K562 (cell line): ENCODE results near the gene PLA2G2C. TPM values are rescaled to one million over a fixed set of nuclear protein-coding genes. Genes with fewer than 3 reads are reported as not detected.

Experiments
- AFF1 ChIP-seq, 2 experiments: fragments of 450-650 bp; IDR thresholded peaks; 2 replicates each; pipeline ENCODE4 v1.6.1; 2018; ENCODE audit warnings: mild to moderate bottlenecking in 2 of 2, low read depth in 1 of 2; ENCODE audit not compliant: partially characterized antibody in 2 of 2
- ATF6 ChIP-seq: sonication (generic); formaldehyde crosslinking; IDR thresholded peaks from 2 replicates; pipeline ENCODE4 v1.4.0; 2020; ENCODE audit warnings: mild to moderate bottlenecking, missing genetic modification reagents
- HNRNPH1 ChIP-seq: fragments of 200-400 bp; formaldehyde crosslinking; optimal IDR thresholded peaks from 2 replicates; pipeline ENCODE3; 2017; ENCODE audit warnings: low read depth, mild to moderate bottlenecking, low read length, moderate library complexity
- KAT2B ChIP-seq: IDR thresholded peaks from one replicate; pipeline ENCODE4 v1.6.1; 2012; ENCODE audit warnings: low read depth, mild to moderate bottlenecking, control low read depth, inconsistent platforms, low read length, moderate library complexity
- MEF2A ChIP-seq: IDR thresholded peaks from 2 replicates; pipeline ENCODE4 v1.6.1; 2011; ENCODE audit warnings: low read depth, mild to moderate bottlenecking, low read length, moderate library complexity; ENCODE audit not compliant: control insufficient read depth
- MYC ChIP-seq, 2 experiments: fragments of 250-450 bp in 1 of 2; sonication (Bioruptor Pico) in 1 of 2; IDR thresholded peaks; 2 replicates each; pipeline versions ENCODE4 v1.5.1 to v1.6.1; 2012 to 2021; ENCODE audit warnings: low read depth in 2 of 2, borderline replicate concordance in 1 of 2, improper control_type of control experiment in 1 of 2, low read length in 1 of 2, mild to moderate bottlenecking in 1 of 2, moderate library complexity in 1 of 2
- POU5F1 ChIP-seq: fragments of 150-350 bp; IDR thresholded peaks from 2 replicates; pipeline ENCODE4 v1.6.1; 2014; ENCODE audit warnings: borderline replicate concordance, low read length, low read depth, mild to moderate bottlenecking; ENCODE audit not compliant: partially characterized antibody
- RUNX1 ChIP-seq: sonication (generic); IDR thresholded peaks from 2 replicates; pipeline ENCODE4 v1.6.1; 2016; ENCODE audit warnings: antibody characterized with exemption, low read depth
- SIRT6 ChIP-seq: IDR thresholded peaks from one replicate; pipeline ENCODE4 v1.6.1; 2012; ENCODE audit warnings: low read depth, mild to moderate bottlenecking, control low read depth, inconsistent platforms, low read length, moderate library complexity
- SMAD3 ChIP-seq: fragments of 450-650 bp; formaldehyde crosslinking; conservative IDR thresholded peaks from 2 replicates; pipeline ENCODE4 v1.4.0; 2020; ENCODE audit warnings: mild to moderate bottlenecking
- ZBTB33 ChIP-seq: sonication (generic); formaldehyde crosslinking; IDR thresholded peaks from 2 replicates; pipeline ENCODE4 v1.8.1; 2023; ENCODE audit warnings: mild to moderate bottlenecking, missing genetic modification reagents
- ZNF431 ChIP-seq: sonication (generic); formaldehyde crosslinking; IDR thresholded peaks from 2 replicates; pipeline ENCODE4 v1.8.0; 2022; ENCODE audit warnings: mild to moderate bottlenecking, missing genetic modification reagents
- polyA plus RNA-seq, 8 experiments: library from polyadenylated mRNA; depleted of rRNA in 4 of 8; stranded (reverse) in 5 of 8; unstranded in 3 of 8; fragments of >200 nt; fragmentation: Nextera tagmentation in 2 of 8; fragmentation: Illumina TruSeq in 1 of 8; extraction: Ambion mirVana in 2 of 8; extraction: Trizol in 1 of 8; gene quantifications; 2 replicates each; pipeline versions ENCODE4 v1.2.1 to v1.2.3, GENCODE V29; 2011 to 2014; ENCODE audit warnings: inconsistent platforms in 1 of 8, missing spikeins in 1 of 8
- total RNA-seq, 7 experiments: library from RNA; depleted of rRNA in 6 of 7; stranded (reverse); fragments of >200 nt in 6 of 7; fragmentation: Illumina TruSeq in 2 of 7; extraction: Trizol in 2 of 7; gene quantifications; 2 replicates each; pipeline versions ENCODE4 v1.2.1 to v1.2.3, GENCODE V29; 2011 to 2021; ENCODE audit warnings: low replicate concordance in 1 of 7
- TF ChIP-seq, protein P1 (sequence below): fragments of 250-450 bp; sonication (Bioruptor Pico); IDR thresholded peaks from 2 replicates; pipeline ENCODE4 v1.8.0; 2022; ENCODE audit warnings: moderate library complexity, mild to moderate bottlenecking, inconsistent platforms
- TF ChIP-seq, protein P2 (sequence below): sonication (generic); formaldehyde crosslinking; IDR thresholded peaks from 2 replicates; pipeline ENCODE4 v1.8.0; 2022; ENCODE audit warnings: missing genetic modification reagents, mild to moderate bottlenecking, moderate library complexity, borderline replicate concordance

Gene PLA2G2C
- total and polyA plus RNA-seq, 9 of the 15 experiments (the other 6 are each of a cell fraction or from before 2014, with no cell fraction given), result 0.14 to 0.49 (median 0.21) TPM

- TF ChIP-seq ATF6 (CRISPR knock-in tag) (no peak), KAT2B (no peak), MYC (IDR thresholded peaks at IDR 0.05; ENCODE audit: low read depth, low read length) (0 out of 2 replicates have a peak, but pooled peaks have one; percentile 5), MYC (CRISPR knock-in tag; IDR thresholded peaks at IDR 0.05; ENCODE audit: borderline replicate concordance, low read depth) (no peak), ZNF431 (CRISPR knock-in tag) (no peak), SMAD3 (CRISPR knock-in tag) (no peak; the same call in 1 of the 2 replicates), SIRT6 (no peak), RUNX1 (no peak), HNRNPH1 (no peak), MEF2A (no peak), POU5F1 (no peak), AFF1 (IDR thresholded peaks at IDR 0.05; ENCODE audit: low read depth in 1 of 2, partially characterized antibody in 2 of 2) (peak in 1 of 2 experiments; percentile 65), ZBTB33 (CRISPR knock-in tag) (no peak)
- TF ChIP-seq, protein P1, sequence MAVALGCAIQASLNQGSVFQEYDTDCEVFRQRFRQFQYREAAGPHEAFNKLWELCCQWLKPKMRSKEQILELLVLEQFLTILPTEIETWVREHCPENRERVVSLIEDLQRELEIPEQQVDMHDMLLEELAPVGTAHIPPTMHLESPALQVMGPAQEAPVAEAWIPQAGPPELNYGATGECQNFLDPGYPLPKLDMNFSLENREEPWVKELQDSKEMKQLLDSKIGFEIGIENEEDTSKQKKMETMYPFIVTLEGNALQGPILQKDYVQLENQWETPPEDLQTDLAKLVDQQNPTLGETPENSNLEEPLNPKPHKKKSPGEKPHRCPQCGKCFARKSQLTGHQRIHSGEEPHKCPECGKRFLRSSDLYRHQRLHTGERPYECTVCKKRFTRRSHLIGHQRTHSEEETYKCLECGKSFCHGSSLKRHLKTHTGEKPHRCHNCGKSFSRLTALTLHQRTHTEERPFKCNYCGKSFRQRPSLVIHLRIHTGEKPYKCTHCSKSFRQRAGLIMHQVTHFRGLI (CRISPR knock-in tag), result no peak
- TF ChIP-seq, protein P2, sequence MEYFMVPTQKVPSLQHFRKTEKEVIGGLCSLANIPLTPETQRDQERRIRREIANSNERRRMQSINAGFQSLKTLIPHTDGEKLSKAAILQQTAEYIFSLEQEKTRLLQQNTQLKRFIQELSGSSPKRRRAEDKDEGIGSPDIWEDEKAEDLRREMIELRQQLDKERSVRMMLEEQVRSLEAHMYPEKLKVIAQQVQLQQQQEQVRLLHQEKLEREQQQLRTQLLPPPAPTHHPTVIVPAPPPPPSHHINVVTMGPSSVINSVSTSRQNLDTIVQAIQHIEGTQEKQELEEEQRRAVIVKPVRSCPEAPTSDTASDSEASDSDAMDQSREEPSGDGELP (CRISPR knock-in tag), result 0 out of 2 replicates have a peak, but pooled peaks have one; percentile 8
Measured at GRCh38 chr1:20188455-20188817, 2.1 kb upstream of the PLA2G2C start (continued).
